ENCODE measurements around the gene VDAC2.

VDAC2 gene

GRCh38 chr10:75238182-75239095 is 27.8 kb downstream of the VDAC2 start:
- H3F3A ChIP-seq (ENCODE audit: insufficient read depth, low read length): no peaks in the 10 kb centered on the region
- TF ChIP-seq CTCF (IDR thresholded peaks at IDR 0.05; ENCODE audit: low read length): no peak
- no peak for TF ChIP-seq EZH2 (IDR thresholded peaks at IDR 0.05; ENCODE audit: borderline replicate concordance, low read length)
- peaks cover 4% of the 10 kb centered on the region; the same call in 1 of the 2 replicates for H3K36me3 ChIP-seq (ENCODE audit: insufficient read depth, low read length)
- peaks cover 11% of the 10 kb centered on the region for H3K4me1 ChIP-seq (ENCODE audit: insufficient read depth, low read length, severe bottlenecking)
- H3K9me2 ChIP-seq (ENCODE audit: low read depth, low read length): no peaks in the 10 kb centered on the region
- H4K20me1 ChIP-seq (ENCODE audit: insufficient read depth, low read length): no peaks in the 10 kb centered on the region
- H3K9ac ChIP-seq (ENCODE audit: low read length): no peak overlapping the region
- H3K27ac ChIP-seq (ENCODE audit: low read depth, low read length, poor library complexity, severe bottlenecking): no peak overlapping the region
- no peaks in the 10 kb centered on the region for H3K9me3 ChIP-seq (ENCODE audit: low read length)
- H3K79me2 ChIP-seq (ENCODE audit: insufficient read depth, low read length): no peaks in the 10 kb centered on the region
- H3K4me2 ChIP-seq (ENCODE audit: low read length): no peak overlapping the region
- no peak overlapping the region for H3K4me3 ChIP-seq (ENCODE audit: low read depth, low read length, poor library complexity, severe bottlenecking)
- H3K27me3 ChIP-seq (ENCODE audit: insufficient read depth, low read length): no peaks in the 10 kb centered on the region
- no peak overlapping the region for H2AFZ ChIP-seq (ENCODE audit: low read length)

GRCh38 chr10:75239096-75239790 is 28.6 kb downstream of the VDAC2 start:
- TF ChIP-seq EZH2 (IDR thresholded peaks at IDR 0.05; ENCODE audit: borderline replicate concordance, low read length) (no peak), CTCF (IDR thresholded peaks at IDR 0.05; ENCODE audit: low read length) (no peak)
- H3K4me2 ChIP-seq (ENCODE audit: low read length): no peak overlapping the region
- H3K79me2 ChIP-seq (ENCODE audit: insufficient read depth, low read length): no peaks in the 10 kb centered on the region
- no peaks in the 10 kb centered on the region for H3K9me2 ChIP-seq (ENCODE audit: low read depth, low read length)
- H4K20me1 ChIP-seq (ENCODE audit: insufficient read depth, low read length): no peaks in the 10 kb centered on the region
- no peaks in the 10 kb centered on the region for H3K27me3 ChIP-seq (ENCODE audit: insufficient read depth, low read length)
- H2AFZ ChIP-seq (ENCODE audit: low read length): no peak overlapping the region
- H3K4me1 ChIP-seq (ENCODE audit: insufficient read depth, low read length, severe bottlenecking): peaks cover 5% of the 10 kb centered on the region
- H3K4me3 ChIP-seq (ENCODE audit: low read depth, low read length, poor library complexity, severe bottlenecking): no peak overlapping the region
- H3K36me3 ChIP-seq (ENCODE audit: insufficient read depth, low read length): no peaks in the 10 kb centered on the region; the same call in 1 of the 2 replicates
- no peaks in the 10 kb centered on the region for H3K9me3 ChIP-seq (ENCODE audit: low read length)
- H3F3A ChIP-seq (ENCODE audit: insufficient read depth, low read length): no peaks in the 10 kb centered on the region
- no peak overlapping the region for H3K9ac ChIP-seq (ENCODE audit: low read length)
- no peak overlapping the region for H3K27ac ChIP-seq (ENCODE audit: low read depth, low read length, poor library complexity, severe bottlenecking)

GRCh38 chr10:75240329-75241076 is 29.9 kb downstream of the VDAC2 start:
- Histone ChIP-seq H3K79me2 (ENCODE audit: insufficient read depth, low read length) (no peaks in the 10 kb centered on the region), H3K9me2 (ENCODE audit: low read depth, low read length) (no peaks in the 10 kb centered on the region), H3K9me3 (ENCODE audit: low read length) (no peaks in the 10 kb centered on the region), H3K4me2 (ENCODE audit: low read length) (no peak overlapping the region), H4K20me1 (ENCODE audit: insufficient read depth, low read length) (no peaks in the 10 kb centered on the region), H3F3A (ENCODE audit: insufficient read depth, low read length) (no peaks in the 10 kb centered on the region), H3K9ac (ENCODE audit: low read length) (no peak overlapping the region), H2AFZ (ENCODE audit: low read length) (no peak overlapping the region), H3K27ac (ENCODE audit: low read depth, low read length, poor library complexity, severe bottlenecking) (no peak overlapping the region), H3K4me3 (ENCODE audit: low read depth, low read length, poor library complexity, severe bottlenecking) (no peak overlapping the region), H3K36me3 (ENCODE audit: insufficient read depth, low read length) (no peaks in the 10 kb centered on the region; the same call in 1 of the 2 replicates), H3K27me3 (ENCODE audit: insufficient read depth, low read length) (no peaks in the 10 kb centered on the region), H3K4me1 (ENCODE audit: insufficient read depth, low read length, severe bottlenecking) (peaks cover 5% of the 10 kb centered on the region)
- TF ChIP-seq CTCF (IDR thresholded peaks at IDR 0.05; ENCODE audit: low read length): no peak
- TF ChIP-seq EZH2 (IDR thresholded peaks at IDR 0.05; ENCODE audit: borderline replicate concordance, low read length): no peak
